Right ventricle myocardium superior (tissue), 1 donor: ENCODE data around the gene BIRC2. TPM values are rescaled to one million over a fixed set of nuclear protein-coding genes. Genes with fewer than 3 reads are reported as not detected.
"Not testable (repeated sequence)": the region's sequence is repeated elsewhere in the genome, so short reads cannot be mapped to it uniquely, and the experiment has no call there.

Source experiments
- ATAC-seq: fragments of 200-7000 bp; cut with Tn5 transposase; one replicate; pipeline ENCODE4 v1.9.1; 2020; ENCODE audit warnings: mild to moderate bottlenecking; ENCODE audit not compliant: poor library complexity
- DNase-seq: peaks from one replicate; pipeline ENCODE4 v3.0.0-alpha.2; 2020
- intact Hi-C: fragments of 100-400 bp; cut with DNase I; formaldehyde crosslinking; loops from one replicate; pipeline ENCODE4 v1.11.2; 2022
- total RNA-seq: library from RNA; stranded (reverse); fragmentation: NEBNext Ultra II Directional; extraction: Animal tissue kit (Norgen Biotek cat#: 25700); gene quantifications from one replicate; pipeline ENCODE4 v1.2.1, GENCODE V29; 2021
- donor health status: DM: no; HTN: yes; CAD: no; lungs with severe emphysema.

Gene BIRC2
- total RNA-seq, 1 donor from 2014 or later, result 30.4 TPM

- no peak for ATAC-seq
- DNase-seq, result no peak
- intact Hi-C loops, result no loop called here
These were observed 14.3 kb downstream of the BIRC2 start for GRCh38 chr11:102361086-102362031.

GRCh38 chr11:102364991-102365390, 18.0 kb downstream of the BIRC2 start:
- DNase-seq, result no peak
- no peak for ATAC-seq
- intact Hi-C loops, result no loop called here

DNA sequence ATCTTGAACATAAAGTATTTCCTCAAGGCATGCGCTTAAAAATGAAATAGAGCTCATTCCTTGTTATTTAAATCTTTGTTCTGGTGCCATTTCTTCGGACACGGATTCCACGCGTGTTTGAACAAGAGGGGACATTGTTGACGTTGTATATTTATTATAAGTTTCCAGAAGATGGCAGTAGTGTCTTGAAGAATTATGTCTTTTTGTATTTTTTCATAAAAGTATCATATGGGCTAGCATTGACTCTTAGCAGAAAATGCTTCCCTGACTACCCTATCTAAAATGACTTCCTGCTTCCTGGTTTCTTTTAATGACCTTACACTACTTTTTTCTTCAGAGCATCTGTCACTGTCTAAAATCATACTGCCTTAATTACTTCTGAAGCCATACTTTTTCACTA, 20.4 kb downstream of the BIRC2 start:
- peak; percentile 43 for ATAC-seq
- DNase-seq, result no peak
- intact Hi-C loops, result no loop called here

- intact Hi-C loops, result no loop called here
- no peak for ATAC-seq
- DNase-seq, result no peak
These were observed 21.5 kb downstream of the BIRC2 start for GRCh38 chr11:102368472-102368871.

DNA sequence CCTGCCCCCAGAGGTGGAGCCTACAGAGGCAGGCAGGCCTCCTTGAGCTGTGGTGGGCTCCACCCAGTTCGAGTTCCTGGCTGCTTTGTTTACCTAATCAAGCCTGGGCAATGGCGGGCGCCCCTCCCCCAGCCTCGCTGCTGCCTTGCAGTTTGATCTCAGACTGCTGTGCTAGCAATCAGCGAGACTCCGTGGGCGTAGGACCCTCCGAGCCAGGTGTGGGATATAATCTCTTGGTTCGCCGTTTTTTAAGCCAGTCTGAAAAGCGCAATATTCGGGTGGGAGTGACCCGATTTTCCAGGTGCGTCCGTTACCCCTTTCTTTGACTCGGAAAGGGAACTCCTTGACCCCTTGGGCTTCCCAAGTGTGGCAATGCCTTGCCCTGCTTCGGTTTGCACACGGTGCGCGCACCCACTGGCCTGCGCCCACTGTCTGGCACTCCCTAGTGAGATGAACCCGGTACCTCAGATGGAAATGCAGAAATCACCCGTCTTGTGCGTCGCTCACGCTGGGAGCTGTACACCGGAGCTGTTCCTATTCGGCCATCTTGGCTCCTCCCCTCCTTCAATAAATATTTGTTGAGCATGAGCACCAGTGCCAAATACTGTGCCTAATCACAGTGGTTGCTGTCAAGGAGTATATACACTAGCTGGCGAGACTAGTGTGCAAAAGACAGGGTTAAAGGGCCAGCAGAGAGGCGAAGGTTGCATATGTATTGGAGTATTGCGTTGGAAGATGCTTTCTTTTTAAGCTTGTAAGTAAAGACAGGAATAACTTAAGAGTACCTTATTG, 27.8 kb downstream of the BIRC2 start:
- ATAC-seq, intact Hi-C loops: not testable (repeated sequence)

GRCh38 chr11:102375720-102376399, 28.8 kb downstream of the BIRC2 start:
- intact Hi-C loops, result no loop called here
- ATAC-seq (no peak), DNase-seq (no peak)

More for the DNA sequence above, 27.8 kb downstream of the BIRC2 start:
- DNase-seq, result not testable (repeated sequence)

- ATAC-seq (no peak), DNase-seq (no peak)
- intact Hi-C loops, result no loop called here
These were observed 30.9 kb downstream of the BIRC2 start for GRCh38 chr11:102377891-102378290.

DNA sequence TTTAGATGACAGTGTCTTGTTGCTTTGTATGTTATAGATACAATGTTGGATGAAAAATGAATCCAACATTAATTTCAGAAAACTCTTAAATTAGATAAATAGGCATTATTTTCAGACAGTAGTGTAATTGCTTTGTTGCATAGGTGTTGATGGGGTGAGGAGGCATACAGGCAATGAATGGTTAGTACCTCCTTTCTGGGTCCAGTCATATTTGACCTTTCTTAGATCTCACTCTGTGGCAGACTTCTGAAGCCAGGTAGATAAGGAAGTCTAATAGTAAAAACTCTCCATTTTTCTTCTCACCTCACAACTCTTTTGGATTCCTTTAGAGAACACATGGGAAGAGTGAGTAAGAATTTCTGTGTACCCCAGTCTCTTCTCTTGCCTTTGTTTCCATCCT, 31.8 kb downstream of the BIRC2 start:
- ATAC-seq, result no peak
- intact Hi-C loops, result no loop called here

DNA sequence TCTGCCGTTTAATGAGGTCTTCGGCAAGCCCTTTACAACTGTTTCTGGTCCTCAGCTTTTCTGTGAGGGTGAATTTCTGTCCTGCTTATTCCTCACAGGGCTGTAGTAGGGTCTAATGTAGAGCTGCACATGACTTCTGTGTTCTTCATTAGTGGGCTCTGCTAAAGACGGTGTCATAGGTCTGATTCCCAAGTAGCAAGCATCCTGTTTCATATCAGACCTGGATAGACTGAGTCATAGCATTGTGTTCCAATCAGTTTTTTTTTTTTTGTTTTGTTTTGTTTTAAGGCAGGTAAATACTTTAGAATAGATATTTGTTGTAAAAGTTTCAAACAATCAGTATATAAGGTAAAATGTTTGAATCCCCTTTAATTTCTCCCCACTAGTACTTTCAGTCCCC, 35.4 kb downstream of the BIRC2 start:
- DNase-seq, result no peak
- no peak for ATAC-seq
- intact Hi-C loops, result no loop called here

More for the DNA sequence above, 31.8 kb downstream of the BIRC2 start:
- no peak for DNase-seq

DNA sequence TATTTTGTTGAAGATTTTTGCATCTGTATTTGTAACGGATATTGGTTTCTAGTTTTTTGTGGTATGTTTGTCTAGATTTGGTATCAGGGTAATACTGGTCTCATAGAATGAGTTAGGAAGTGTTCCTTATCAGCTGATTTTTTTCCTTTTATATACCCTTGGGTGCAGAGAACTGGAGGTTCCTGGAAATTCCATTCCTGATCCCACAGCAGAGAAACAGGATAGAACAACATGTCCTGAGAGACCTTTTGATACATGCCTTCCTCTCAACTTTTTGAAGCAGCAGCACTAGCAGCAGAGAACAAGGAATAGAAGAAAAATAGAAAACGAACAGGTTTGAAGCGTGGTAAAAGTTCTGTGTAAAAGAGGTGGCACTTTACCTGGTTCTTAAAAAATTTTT, 36.8 kb downstream of the BIRC2 start:
- DNase-seq, result no peak
- peak; percentile 78 for ATAC-seq
- intact Hi-C loops, result no loop called here

GRCh38 chr11:102384419-102385079, 37.5 kb downstream of the BIRC2 start:
- DNase-seq (peak; percentile 74), ATAC-seq (peak; percentile 90)
- intact Hi-C loops, result no loop called here

DNA sequence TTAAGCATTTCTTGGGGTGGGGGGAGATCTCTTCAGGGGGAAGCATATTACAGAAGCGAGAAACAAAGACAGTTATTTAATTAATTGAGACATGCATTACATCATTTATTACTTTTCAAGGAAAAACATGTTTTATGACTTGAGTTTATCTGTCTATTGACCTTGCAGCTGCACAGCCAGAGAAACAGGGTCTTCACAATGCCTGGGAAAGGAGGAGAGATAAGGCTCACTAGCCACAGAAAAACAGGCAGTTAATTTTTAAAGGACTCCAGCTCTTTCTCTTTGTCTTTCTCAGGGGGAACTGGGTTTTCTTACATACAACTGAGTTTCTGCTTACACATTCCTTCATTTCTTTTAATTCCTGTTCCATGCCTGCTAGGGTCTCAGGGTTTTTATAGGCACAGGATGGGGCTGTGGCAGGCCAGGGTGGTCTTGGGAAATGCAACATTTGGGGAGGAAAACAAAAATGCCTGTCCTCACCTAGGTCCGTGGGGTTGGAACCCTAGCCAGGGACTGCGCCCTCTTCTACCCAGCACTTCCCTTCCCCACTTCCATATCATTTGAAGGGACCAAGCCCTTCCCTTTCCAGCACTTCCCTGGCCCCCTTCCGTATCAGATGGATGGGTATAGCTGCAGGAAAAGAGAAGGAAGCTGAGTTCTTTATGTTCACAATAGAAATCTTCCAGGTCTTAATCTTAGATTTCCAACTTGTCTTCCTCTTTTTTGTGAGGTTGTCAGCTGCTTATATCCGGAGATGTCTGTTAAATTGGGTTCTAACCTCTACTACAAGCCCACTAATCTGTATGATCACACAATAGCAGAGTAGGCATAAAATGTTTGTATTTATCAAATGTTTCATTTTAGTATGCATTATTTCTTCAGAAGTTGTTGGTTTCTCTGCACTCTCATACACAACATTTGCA, 38.3 kb downstream of the BIRC2 start:
- DNase-seq, result no peak
- no peak for ATAC-seq
- intact Hi-C loops, result no loop called here

DNA sequence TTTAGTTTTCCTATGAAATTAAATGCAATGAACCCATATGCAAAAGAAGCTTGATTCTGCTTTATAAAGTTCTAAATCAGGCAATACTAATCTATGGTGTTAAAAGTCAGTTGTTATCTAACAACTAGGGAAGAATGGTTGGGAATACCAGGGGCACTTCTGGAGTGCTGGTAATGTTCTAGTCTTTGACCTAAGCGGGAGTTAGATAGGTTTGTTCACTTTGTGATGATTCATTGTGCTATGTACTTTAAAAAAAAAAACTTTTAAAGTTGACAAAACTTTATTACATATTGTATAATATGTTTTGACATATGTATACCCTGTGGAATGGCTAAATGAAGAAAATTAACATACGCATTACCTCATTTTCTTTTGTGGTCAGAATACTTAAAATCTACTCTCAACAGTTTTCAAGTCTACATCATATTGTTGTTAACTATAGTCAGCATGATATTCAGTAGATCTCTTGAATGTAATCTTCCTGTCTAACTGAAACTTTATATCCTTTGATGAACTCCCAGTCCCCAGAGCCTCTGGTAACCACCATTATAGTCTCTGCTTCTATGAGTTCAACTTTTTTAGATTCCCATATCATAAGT, 39.2 kb downstream of the BIRC2 start:
- DNase-seq (no peak), ATAC-seq (no peak)
- intact Hi-C loops, result no loop called here

DNA sequence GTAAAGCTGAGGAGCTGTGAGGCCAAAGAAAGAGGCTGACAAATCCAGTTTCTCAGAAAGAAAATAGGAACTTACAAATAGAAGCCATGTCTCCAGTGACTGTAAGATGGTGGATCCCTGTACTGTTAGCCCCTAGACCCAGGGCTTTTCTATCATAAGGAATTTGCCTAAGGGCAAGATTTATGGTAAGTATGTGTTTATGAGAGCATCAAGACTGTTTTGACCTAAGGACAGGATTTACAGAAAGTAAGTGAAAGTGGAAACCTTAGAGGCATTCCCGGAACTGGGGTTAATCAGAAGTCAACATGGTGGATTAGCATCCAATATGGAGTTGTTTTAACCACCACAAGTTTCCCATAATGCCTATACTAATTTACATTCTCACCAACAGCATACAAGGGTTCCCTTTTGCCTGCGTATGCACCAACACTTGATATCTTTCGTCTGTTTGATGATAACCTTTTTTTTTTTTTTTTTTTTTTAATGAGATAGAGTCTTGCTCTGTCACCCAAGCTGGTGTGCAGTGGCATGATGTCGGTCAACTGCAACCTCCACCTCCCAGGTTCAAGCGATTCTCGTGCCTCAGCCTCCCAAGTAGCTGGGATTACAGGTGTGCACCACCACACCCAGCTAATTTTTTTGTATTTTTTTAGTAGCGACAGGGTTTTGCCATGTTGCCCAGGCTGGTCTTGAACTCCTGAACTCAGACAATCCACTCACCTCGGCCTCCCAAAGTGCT, 40.2 kb downstream of the BIRC2 start:
- DNase-seq, result no peak
- intact Hi-C loops, result no loop called here
- ATAC-seq, result no peak

GRCh38 chr11:102389253-102389652, 42.2 kb downstream of the BIRC2 start:
- intact Hi-C loops, result no loop called here
- DNase-seq, result no peak
- no peak for ATAC-seq

DNA sequence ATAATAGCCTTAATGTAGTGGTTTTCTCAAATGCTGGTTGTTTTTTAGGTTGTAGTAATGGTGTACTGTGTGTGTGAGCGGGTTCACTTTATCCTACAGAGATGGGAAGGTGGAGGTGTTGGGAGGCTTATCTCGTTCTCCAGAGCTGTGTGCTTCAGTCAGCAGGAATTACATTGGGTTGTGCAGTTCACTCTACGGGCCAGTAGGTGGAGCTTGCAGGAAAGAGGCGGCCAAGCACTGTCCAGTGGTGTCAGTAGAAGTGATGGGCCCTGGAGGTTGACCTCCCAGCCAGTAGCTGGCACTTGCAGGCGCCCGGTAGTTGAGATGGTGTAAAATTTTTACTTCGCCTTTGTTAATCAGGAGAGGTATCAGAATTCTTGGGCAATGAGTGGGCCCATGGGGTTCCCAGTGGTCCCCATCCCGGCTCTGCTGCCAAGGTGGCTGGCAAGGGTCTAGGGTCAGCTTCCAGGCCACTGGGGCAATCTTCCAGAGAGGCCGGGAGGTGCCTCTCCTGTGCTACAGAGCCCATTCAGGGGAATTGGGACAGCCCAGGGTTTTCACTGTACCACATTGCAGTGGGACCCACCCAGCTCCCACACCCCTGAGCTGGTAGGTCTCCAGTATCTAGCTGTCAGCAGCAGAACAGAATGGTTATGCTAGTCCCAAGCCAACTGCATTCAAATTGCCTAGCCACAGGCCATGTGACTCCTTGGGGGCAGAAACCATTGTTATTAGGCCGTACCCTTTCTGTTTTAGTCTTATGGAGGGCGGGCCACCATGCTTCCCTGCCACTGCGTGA, 43.9 kb downstream of the BIRC2 start:
- intact Hi-C loops, result loop anchor here (5.0 kb wide), 1 partner anchor 106 kb away; no protein-coding TSS in a partner anchor
- peak; percentile 61 for DNase-seq
- ATAC-seq, result peak; percentile 90
